Left lung (tissue), 10 donors: ENCODE measurements around the gene PRODH2. TPM values are rescaled to one million over a fixed set of nuclear protein-coding genes. Genes with fewer than 3 reads are reported as not detected.

Experiments used
- ATAC-seq: fragments of 200-7000 bp; cut with Tn5 transposase; one replicate; pipeline ENCODE4 v1.9.1; 2020; ENCODE audit warnings: moderate library complexity
- DNase-seq, 4 donors: peaks; one replicate each; pipeline ENCODE4 v3.0.0-alpha.2; 2013 to 2020
- H3K27ac ChIP-seq, 2 donors: fragments of 200-600 bp; sonication (generic) in 1 of 2; one replicate each; pipeline versions ENCODE4 v1.5.0 to v1.8.0; 2020 to 2021
- H3K27me3 ChIP-seq, 2 donors: fragments of 200-600 bp; sonication (generic) in 1 of 2; one replicate each; pipeline versions ENCODE4 v1.5.0 to v1.8.0; 2020 to 2021
- H3K36me3 ChIP-seq, 2 donors: fragments of 200-600 bp; sonication (generic) in 1 of 2; one replicate each; pipeline versions ENCODE4 v1.5.0 to v1.8.0; 2020 to 2021
- H3K4me1 ChIP-seq, 2 donors: fragments of 200-600 bp; one replicate each; pipeline ENCODE4 v1.8.0; 2021
- H3K4me3 ChIP-seq, 2 donors: fragments of 200-600 bp; sonication (generic) in 1 of 2; one replicate each; pipeline versions ENCODE4 v1.5.0 to v1.8.0; 2020 to 2021; ENCODE audit warnings: mild to moderate bottlenecking in 1 of 2
- H3K9me3 ChIP-seq, 2 donors: fragments of 200-600 bp; sonication (generic) in 1 of 2; one replicate each; pipeline versions ENCODE4 v1.5.0 to v1.8.0; 2020 to 2021
- intact Hi-C, 2 donors: fragments of 100-400 bp; cut with DNase I; formaldehyde crosslinking; loops; one replicate each; pipeline versions ENCODE4 v1.11.2 to v1.14.2; 2022
- polyA plus RNA-seq, 6 donors: library from polyadenylated mRNA; unstranded; fragments of 120-200 nt; gene quantifications; one replicate each; pipeline ENCODE4 v1.2.1, GENCODE V29; 2013; ENCODE audit not compliant: insufficient read length in 6 of 6
- total RNA-seq, 2 donors: library from RNA; stranded (reverse); fragmentation: NEBNext Ultra II Directional; extraction: Animal tissue kit (Norgen Biotek cat#: 25700); gene quantifications; one replicate each; pipeline ENCODE4 v1.2.1, GENCODE V29; 2021
- TF ChIP-seq, protein P1 (sequence below), 2 donors: fragments of 200-600 bp; sonication (generic) in 1 of 2; IDR thresholded peaks; one replicate each; pipeline versions ENCODE4 v1.5.0 to v1.8.0; 2021; ENCODE audit warnings: antibody characterized with exemption in 2 of 2
- donor health status: DM: no; HTN: yes; CAD: no.
- donor health status: DM: no; HTN: no; CAD: no.

The PRODH2 gene
- total and polyA plus RNA-seq, 8 donors, result 0.15 to 0.31 (median 0.16) TPM; not detected in 5

DNA sequence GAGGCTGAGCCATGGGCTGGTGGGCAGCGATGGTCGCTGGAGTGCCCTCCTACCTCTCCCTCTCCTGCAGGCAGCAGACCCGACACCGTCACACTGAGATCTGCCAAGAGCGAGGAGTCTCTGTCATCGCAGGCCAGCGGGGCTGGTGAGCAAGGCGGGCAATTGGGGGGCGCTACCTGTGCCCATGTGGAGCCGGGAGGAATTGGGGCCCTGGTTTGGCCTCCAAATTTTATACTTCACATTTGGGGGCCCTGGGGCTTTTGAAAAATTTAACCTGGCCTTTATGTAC, 27.4 kb downstream of the PRODH2 start:
- intact Hi-C loops, result no loop called here
- Histone ChIP-seq H3K4me3 (no peak overlapping the region), H3K9me3 (no peaks in the 10 kb centered on the region), H3K36me3 (peaks cover 0 to 62% of the 10 kb centered on the region in 2 donors), H3K27ac (no peak overlapping the region), H3K27me3 (no peaks in the 10 kb centered on the region), H3K4me1 (no peaks in the 10 kb centered on the region)
- ATAC-seq, result no peak
- TF ChIP-seq, protein P1, sequence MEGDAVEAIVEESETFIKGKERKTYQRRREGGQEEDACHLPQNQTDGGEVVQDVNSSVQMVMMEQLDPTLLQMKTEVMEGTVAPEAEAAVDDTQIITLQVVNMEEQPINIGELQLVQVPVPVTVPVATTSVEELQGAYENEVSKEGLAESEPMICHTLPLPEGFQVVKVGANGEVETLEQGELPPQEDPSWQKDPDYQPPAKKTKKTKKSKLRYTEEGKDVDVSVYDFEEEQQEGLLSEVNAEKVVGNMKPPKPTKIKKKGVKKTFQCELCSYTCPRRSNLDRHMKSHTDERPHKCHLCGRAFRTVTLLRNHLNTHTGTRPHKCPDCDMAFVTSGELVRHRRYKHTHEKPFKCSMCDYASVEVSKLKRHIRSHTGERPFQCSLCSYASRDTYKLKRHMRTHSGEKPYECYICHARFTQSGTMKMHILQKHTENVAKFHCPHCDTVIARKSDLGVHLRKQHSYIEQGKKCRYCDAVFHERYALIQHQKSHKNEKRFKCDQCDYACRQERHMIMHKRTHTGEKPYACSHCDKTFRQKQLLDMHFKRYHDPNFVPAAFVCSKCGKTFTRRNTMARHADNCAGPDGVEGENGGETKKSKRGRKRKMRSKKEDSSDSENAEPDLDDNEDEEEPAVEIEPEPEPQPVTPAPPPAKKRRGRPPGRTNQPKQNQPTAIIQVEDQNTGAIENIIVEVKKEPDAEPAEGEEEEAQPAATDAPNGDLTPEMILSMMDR (IDR thresholded peaks at IDR 0.05), result no peak
- DNase-seq, result no peak

DNA sequence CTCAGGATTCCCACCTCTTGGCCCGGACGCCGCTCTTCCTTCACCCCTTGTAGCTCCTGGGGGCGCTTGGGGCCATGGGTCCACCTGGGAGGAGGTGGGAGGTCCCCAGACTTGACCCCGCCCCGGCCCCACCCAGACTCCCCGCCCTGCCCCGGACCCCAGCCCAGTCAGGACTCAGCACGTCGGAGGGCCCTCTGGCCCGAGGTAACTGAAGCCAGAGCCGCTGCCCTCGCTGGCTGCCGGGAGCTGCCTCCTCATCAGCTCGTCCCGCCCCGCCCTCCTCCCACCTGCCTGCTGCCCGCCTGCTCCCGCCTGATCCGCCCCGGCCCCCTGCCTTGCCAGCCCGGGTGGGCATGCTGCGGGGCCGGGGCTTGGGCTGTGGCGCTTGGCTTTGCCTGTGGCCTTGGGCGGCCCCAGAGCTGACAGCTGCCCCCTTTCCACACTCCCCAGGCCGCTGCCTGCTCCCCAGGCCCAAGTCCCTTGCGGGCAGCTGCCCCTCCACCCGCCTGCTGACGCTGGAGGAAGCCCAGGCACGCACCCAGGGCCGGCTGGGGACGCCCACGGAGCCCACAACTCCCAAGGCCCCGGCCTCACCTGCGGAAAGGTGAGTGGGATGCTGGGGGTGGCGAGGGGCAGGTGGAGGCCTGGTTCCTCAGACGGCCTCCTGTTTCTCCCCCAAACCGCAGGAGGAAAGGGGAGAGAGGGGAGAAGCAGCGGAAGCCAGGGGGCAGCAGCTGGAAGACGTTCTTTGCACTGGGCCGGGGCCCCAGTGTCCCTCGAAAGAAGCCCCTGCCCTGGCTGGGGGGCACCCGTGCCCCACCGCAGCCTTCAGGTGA, 27.9 kb downstream of the PRODH2 start:
- H3K4me3 ChIP-seq, result no peak overlapping the region
- H3K27ac ChIP-seq, result no peak overlapping the region
- DNase-seq, result peak in 1 of 4 donors; percentile 74
- peaks cover 0 to 66% of the 10 kb centered on the region in 2 donors for H3K36me3 ChIP-seq
- no peaks in the 10 kb centered on the region for H3K4me1 ChIP-seq
- intact Hi-C loops, result no loop called here
- H3K27me3 ChIP-seq, result no peaks in the 10 kb centered on the region
- ATAC-seq, result no peak
- TF ChIP-seq, protein P1 (IDR thresholded peaks at IDR 0.05), result no peak
- no peaks in the 10 kb centered on the region for H3K9me3 ChIP-seq

DNA sequence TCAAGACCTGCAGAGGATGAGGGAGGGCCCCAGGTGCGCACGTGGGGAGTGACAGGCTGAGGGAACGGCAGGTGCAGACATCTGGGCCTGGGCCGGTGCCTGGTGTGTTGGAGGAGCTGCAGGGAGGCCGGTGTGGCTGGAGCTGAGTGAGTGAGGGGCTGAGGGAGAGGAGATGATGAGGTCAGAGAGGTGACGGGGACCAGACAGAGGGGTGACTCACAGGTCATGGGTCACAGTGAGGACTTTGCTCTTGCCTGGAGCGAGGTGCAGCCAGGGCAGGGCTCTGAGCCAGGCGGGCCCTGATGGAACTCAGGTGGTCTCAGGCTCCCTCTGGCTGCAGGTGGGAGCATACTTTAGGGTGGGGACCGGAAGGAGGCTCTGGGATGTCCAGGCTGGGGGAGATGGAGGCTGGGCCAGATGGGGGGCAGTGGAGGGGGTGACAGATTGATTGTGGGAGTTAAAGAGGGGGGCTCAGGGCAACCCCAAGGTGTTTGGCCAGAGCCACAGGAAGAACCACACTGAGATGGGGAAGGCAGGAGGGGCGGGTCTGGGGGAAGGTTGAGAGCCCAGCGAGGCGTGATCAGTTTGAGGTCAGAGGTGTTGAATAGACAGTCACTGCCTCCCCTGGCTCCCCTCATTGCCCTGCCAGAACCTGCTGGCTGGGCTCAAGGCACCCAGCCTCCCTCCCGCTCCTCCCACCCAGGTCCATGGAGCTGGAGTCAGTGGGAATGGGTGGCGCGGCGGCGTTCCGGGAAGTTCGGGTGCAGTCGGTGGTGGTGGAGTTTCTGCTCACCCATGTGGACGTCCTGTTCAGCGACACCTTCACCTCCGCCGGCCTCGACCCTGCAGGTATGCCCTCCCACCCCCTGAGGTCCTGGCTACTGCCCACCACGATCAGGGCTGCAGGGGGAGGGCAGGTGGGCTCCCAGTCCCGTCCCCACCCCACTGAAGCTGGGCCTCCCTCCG, 28.9 kb downstream of the PRODH2 start:
- TF ChIP-seq, protein P1 (IDR thresholded peaks at IDR 0.05), result no peak
- peak in 1 of 4 donors; percentile 74 for DNase-seq

DNA sequence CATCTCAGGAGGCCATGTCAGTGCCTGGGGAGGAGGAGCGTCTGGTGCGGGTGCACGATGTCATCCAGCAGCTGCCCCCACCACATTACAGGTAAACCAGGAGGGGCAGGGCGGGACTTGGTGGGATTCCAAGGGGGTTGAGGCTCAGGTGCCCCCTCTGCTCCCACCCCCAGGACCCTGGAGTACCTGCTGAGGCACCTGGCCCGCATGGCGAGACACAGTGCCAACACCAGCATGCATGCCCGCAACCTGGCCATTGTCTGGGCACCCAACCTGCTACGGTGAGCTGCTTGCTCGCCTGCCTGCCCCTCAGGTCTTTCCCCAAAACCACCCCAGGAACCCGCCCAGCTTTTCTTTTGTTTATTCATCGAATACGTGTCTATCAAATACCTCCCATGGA, 30.1 kb downstream of the PRODH2 start:
- no peaks in the 10 kb centered on the region for H3K27me3 ChIP-seq
- no peaks in the 10 kb centered on the region for H3K4me1 ChIP-seq
- ATAC-seq (no peak), DNase-seq (peak in 1 of 4 donors; percentile 77)
- no peak overlapping the region for H3K4me3 ChIP-seq
- TF ChIP-seq, protein P1 (IDR thresholded peaks at IDR 0.05), result no peak
- peaks cover 0 to 76% of the 10 kb centered on the region in 2 donors for H3K36me3 ChIP-seq
- no peak overlapping the region for H3K27ac ChIP-seq
- intact Hi-C loops, result no loop called here
- no peaks in the 10 kb centered on the region for H3K9me3 ChIP-seq

More for the DNA sequence above, 28.9 kb downstream of the PRODH2 start:
- Histone ChIP-seq H3K4me3 (no peak overlapping the region), H3K9me3 (no peaks in the 10 kb centered on the region), H3K27me3 (no peaks in the 10 kb centered on the region), H3K27ac (no peak overlapping the region), H3K4me1 (no peaks in the 10 kb centered on the region), H3K36me3 (peaks cover 0 to 66% of the 10 kb centered on the region in 2 donors)
- no peak for ATAC-seq
- intact Hi-C loops, result no loop called here

DNA sequence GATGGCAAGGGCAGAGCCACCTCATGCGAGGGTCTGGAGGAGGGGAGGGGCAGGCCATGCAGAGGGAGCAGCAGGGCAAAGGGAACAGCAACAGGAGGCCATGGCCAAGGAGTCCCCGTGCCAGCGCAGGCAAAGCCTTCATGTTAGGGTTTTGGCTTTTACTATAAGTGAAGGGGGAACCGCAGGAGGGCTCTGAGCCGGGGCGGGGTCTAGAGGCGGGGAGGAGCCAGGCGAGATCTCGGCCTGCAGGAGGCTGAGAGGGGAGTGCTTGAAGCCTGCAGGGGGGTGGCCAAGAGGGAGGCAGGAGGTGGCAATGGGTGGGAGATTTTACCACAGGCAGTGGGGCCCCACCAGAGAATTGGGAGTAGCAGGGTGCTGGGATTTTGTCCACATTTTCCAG, 31.0 kb downstream of the PRODH2 start:
- no peaks in the 10 kb centered on the region for H3K27me3 ChIP-seq
- H3K4me3 ChIP-seq, result no peak overlapping the region
- TF ChIP-seq, protein P1 (IDR thresholded peaks at IDR 0.05), result no peak
- no peak overlapping the region for H3K27ac ChIP-seq
- H3K36me3 ChIP-seq, result peaks cover 0 to 67% of the 10 kb centered on the region in 2 donors
- no peak for ATAC-seq
- H3K4me1 ChIP-seq, result peaks cover 0 to 2% of the 10 kb centered on the region in 2 donors
- intact Hi-C loops, result no loop called here
- no peaks in the 10 kb centered on the region for H3K9me3 ChIP-seq
- DNase-seq, result no peak
